Erythroblast (primary cell): ENCODE data around the gene PRUNE2.

ENCODE experiments used
- GATA1 ChIP-seq: IDR thresholded peaks from 2 replicates; pipeline ENCODE4 v1.6.1; 2011; ENCODE audit warnings: low read depth, mild to moderate bottlenecking, control low read depth, low read length, moderate library complexity
- POLR2A ChIP-seq: IDR thresholded peaks from 2 replicates; pipeline ENCODE4 v1.6.1; 2011; ENCODE audit warnings: mild to moderate bottlenecking, low read length

DNA sequence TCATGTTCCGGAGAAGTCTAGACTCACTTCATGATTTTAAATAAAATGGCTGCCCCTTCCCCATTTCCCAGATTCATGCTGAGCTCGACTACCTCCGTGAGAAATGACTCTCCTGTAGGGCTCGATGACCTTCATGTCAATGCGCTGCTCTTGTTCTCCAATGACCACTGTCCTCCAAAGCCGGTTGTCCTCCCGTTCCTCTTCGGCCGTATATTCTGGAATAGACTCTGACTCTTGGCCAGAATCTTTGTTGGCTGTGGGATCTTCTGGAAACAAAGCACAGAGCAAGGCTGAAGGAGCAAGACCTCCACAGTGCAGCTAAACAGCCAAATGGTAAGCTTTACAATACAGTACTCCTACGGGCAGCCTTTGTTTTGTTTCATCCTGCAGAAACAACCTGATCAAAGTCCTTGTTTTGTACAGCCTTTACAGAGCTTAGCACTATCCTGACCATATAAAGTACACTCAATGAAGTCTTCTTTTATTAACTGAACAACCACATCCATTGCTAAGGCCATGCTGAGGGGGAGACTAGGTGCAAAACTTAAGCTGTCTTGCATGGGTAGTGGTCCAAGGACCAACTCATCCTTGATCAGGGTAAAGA, 261.2 kb downstream of the PRUNE2 start:
- TF ChIP-seq POLR2A = no peak
- TF ChIP-seq GATA1 = no peak
